AG09309 (cell line): ENCODE results near the gene FKBP9.
"Not testable (repeated sequence)": the region's sequence is repeated elsewhere in the genome, so short reads cannot be mapped to it uniquely, and the experiment has no call there.

Experiments
- DNase-seq: peaks from one replicate; pipeline ENCODE4 v3.0.0-alpha.2; 2010; ENCODE audit warnings: low read depth
- H3K4me3 ChIP-seq: 2 replicates; pipeline ENCODE4 v1.5.1; 2011; ENCODE audit warnings: mild to moderate bottlenecking, low read depth, low read length, moderate library complexity; ENCODE audit not compliant: control insufficient read depth
- CTCF ChIP-seq: IDR thresholded peaks from 2 replicates; pipeline ENCODE4 v1.5.1; 2011; ENCODE audit warnings: mild to moderate bottlenecking, low read depth, low read length, inconsistent platforms; ENCODE audit not compliant: insufficient read depth, control insufficient read depth; ENCODE audit errors: missing control alignments

FKBP9 gene

DNA sequence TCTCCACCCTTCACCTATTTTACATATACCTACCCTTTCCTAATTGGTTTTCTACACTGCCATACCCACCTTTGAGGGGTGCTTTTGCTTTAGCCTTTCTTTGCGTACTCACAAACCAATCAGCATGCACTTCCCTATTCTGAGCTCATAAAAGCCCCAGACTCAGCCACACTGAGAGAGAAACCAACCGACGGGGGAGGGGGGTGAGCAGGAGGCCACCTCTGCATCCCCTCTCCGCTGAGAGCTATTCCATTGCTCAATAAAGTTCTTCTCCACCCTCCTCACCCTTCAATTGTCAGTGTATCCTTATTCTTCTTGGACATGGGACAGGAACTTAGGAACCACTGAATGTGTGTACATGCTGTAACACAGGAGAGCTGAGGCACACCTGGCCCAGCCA, 9.0 kb upstream of the FKBP9 start:
- TF ChIP-seq CTCF, result no peak
- H3K4me3 ChIP-seq, result no peak overlapping the region
- DNase-seq, result no peak

GRCh38 chr7:32952876-32953275, 4.4 kb upstream of the FKBP9 start:
- no peak for TF ChIP-seq CTCF
- DNase-seq, result no peak
- H3K4me3 ChIP-seq, result no peak overlapping the region

DNA sequence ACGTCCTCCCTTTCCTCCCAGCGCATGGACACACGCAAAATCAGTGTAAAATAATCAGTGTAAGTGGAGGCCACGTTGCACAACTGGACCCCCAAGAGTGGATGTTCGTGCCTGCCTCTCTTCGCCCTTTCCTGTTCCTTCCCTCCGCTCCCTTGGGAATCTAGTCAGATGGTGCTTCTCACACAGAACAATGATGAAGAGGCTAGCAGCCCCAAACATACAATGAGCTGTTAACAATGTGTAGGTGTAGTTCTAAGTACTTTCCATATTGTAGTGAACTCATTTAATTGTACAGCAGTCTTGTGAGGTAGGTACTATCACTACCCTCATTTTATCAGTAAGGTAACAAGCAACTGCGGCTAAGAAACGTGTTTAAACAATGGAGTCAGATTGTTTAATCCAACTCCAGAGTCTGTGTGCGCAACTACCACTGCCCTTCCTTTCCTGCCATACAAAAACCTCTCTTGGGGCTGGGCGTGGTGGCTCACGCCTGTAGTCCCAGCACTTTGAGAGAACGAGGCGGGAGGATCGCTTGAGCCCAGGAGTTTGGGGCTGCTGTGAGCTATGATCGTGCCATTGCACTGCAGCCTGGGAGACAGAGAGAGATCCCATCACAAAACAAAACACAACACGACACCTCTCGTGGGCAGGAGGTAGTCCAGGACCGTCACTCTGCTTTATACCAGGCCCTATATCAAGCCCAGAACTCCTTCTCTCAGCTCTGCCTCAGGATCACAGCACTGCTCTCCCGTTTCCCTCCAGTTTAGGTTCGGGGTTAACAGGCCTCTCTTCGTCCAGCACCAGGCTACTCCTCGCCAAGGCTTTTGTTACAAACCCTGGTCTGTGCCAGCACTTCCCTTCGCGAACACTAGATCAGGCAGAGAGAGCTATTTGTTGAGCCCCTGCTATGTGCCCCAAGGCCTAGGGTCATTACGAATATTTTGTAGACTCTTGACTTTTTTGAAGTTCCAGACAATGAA, 1.1 kb downstream of the FKBP9 start:
- DNase-seq, result no peak
- TF ChIP-seq CTCF, result no peak
- H3K4me3 ChIP-seq, result peak overlapping the region; percentile 86

- not testable (repeated sequence) for H3K4me3 ChIP-seq, DNase-seq
These were observed 6.7 kb downstream of the FKBP9 start for GRCh38 chr7:32963880-32964301.

DNA sequence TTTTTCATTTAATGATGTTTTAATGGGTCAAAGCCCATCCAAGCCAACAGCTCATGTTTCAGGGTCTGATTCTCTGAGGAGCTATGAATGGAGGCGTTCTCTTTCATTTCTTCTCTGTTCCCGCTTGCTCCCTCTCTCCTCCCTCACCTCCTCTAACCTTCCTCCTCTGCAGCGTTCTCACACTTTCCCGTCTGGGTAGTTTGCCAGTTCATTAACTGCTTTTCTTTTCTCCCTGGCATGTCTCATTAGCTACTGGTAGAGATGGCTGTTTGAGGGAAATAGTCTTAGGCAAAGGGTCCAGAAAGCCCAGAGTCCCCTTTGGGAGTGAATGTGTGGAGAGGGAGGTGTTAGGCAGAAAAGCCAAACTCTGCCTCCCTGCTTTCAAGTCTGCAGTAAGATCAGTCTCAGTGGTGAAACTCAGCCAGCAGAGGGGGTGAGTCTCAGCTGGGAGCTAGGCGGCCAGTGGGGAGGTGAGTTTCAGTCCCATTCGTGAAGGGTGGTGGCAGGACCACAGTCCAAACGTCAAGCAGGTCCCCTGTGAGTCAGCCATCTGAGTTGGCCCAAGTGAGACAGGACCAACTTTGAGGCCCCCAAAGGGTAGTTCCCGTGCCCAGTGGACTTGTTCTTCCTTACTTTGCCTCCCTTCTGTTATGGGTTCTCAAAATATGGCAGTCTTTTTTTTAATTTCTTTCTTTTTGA, 7.4 kb downstream of the FKBP9 start:
- DNase-seq, H3K4me3 ChIP-seq: not testable (repeated sequence)
- peak; percentile 40 for TF ChIP-seq CTCF

DNA sequence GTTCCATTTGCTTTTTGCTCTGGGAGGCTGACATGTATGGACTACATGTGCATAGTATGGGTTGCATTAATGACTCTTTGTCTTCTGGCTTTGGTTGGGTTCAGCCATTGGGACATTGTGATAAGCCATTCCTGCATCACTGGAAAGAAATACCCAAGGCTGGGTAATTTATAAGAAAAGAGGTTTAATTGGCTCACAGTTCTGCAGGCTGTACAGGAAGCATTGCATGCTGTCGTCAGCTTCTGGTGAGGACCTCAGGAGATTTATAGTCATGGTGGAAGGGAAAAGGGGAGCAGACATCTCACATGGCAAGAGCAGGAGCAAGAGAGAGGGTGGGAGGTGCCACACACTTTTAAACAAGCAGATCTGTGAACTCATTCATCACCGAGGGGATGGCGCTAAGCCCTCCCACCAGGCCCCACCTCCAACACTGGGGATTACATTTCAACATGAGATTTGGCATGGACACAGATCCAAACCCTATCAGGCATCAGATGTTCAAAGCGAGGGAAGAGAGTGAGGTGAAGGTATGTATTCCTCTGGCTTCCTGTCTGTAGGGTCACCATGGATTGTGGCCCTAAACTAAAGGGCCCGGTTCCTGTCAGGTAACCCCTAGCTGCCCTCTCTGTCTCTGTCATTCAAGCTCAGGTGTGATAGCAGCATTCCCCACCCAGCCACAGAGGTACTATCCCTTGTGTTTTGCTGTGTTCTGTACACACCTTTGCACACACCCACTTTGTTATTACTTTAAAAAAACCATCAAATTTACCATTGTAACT, 9.4 kb downstream of the FKBP9 start:
- not testable (repeated sequence) for DNase-seq, H3K4me3 ChIP-seq

DNA sequence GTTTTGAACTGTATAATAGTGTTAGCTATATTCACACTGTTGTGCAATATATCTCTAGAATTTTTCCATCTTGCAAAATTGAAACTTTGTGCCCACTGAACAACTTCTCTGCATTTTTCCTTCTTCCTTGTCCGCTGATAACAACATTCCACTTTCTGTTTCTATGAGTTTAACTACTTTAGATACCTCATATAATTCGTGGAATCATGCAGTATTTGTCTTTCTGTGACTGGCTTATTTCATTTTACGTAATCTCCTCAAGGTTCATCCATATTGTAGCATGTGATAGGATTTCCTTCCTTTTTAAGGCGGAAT, 10.0 kb downstream of the FKBP9 start:
- not testable (repeated sequence) for DNase-seq

DNA sequence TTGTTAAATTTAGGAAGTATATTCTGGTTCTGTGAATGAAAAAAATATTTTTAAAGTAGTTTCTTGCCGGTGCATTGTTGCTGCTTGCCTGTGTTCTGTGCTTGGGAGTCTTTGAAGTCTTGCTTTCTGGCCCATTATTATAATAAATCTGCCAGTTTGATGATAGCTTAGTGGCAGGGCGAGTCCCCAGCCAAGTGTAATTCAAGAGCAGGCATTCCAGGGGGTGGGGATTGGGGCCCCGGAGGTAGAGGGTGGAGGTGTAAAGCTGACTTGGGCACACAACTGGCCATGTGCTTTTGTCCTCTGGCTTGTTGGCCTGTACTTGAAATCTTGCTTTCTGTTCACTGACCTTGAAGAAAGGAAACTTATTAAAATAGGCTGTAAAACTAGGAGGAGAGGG, 14.7 kb downstream of the FKBP9 start:
- not testable (repeated sequence) for H3K4me3 ChIP-seq, DNase-seq

More for the DNA sequence above, 10.0 kb downstream of the FKBP9 start:
- not testable (repeated sequence) for H3K4me3 ChIP-seq

DNA sequence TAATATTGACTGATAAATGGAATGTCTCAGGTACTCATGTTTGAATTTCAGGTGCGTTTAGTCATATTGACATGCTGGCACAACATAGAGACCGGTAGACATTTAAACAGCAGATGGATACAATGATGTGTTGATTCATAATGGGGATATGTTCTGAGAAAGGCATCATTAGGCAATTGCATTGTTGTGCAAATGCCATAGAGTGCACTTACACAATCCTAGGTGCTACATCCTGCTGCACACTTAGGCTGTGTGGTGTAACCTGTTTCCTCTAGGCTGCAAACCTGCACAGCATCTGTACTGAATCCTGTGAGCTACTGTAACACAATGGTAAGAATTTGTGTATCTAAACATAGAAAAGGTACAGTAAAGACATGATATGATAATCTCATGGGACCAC, 19.9 kb downstream of the FKBP9 start:
- not testable (repeated sequence) for H3K4me3 ChIP-seq, DNase-seq

- DNase-seq, result peak; percentile 76
These were observed 22.0 kb downstream of the FKBP9 start for GRCh38 chr7:32979246-32979645.

DNA sequence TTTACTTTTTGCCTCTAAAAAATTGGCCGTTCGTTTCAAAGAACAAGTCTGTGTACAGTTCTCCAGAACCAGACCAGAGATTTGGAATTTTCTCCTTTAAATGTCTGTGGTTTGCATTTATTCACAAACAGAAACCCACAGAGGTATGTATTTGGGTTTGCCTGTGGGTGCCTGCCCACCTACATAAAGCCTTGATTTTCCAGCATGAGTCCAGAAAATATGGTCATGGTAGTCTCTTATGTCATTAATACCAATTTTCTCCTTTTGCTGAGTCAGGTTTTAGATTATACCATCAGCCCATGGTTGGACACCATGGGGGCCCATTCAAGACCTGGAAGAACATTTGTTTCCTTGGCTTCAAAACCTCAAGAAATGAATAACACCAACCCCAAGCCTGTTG, 22.7 kb downstream of the FKBP9 start:
- DNase-seq, H3K4me3 ChIP-seq: not testable (repeated sequence)

More at GRCh38 chr7:32979246-32979645, 22.0 kb downstream of the FKBP9 start:
- H3K4me3 ChIP-seq, result not testable (repeated sequence)

GRCh38 chr7:32988148-32988547, 30.9 kb downstream of the FKBP9 start:
- not testable (repeated sequence) for DNase-seq

More at GRCh38 chr7:32988148-32988547, 30.9 kb downstream of the FKBP9 start:
- H3K4me3 ChIP-seq, result not testable (repeated sequence)
